Activated naive CD4-positive, alpha-beta T cell treated with anti-CD3 and anti-CD28 coated beads, Interleukin-2, amount 10 ng/mL, durations not matched to agents 7 days and 5 days (primary cell): ENCODE measurements around the gene IKZF2.

Experiments
- CTCF ChIA-PET: fragments of 350-600 bp; sonication (Branson Sonifier 250); formaldehyde crosslinking; loops from one replicate; lab custom pipeline; 2021; ENCODE audit warnings: antibody characterized with exemption; lab: Charles Lee
- DNase-seq: peaks from one replicate; pipeline ENCODE4 v3.0.0-alpha.2; 2020
- H3K27ac Mint-ChIP-seq: one replicate; pipeline ENCODE4 v1.8.0; 2021; ENCODE audit warnings: mild to moderate bottlenecking, moderate library complexity, mixed read lengths
- H3K27me3 Mint-ChIP-seq: one replicate; pipeline ENCODE4 v1.8.0; 2021; ENCODE audit warnings: mild to moderate bottlenecking, mixed read lengths
- H3K36me3 Mint-ChIP-seq: one replicate; pipeline ENCODE4 v1.8.0; 2021; ENCODE audit warnings: mixed read lengths
- H3K4me1 Mint-ChIP-seq: one replicate; pipeline ENCODE4 v1.8.0; 2021; ENCODE audit warnings: mixed read lengths
- H3K4me3 Mint-ChIP-seq: one replicate; pipeline ENCODE4 v1.8.0; 2021; ENCODE audit warnings: mild to moderate bottlenecking, moderate library complexity, mixed read lengths
- H3K9me3 Mint-ChIP-seq: one replicate; pipeline ENCODE4 v1.8.0; 2021; ENCODE audit warnings: mixed read lengths

IKZF2 gene

DNA sequence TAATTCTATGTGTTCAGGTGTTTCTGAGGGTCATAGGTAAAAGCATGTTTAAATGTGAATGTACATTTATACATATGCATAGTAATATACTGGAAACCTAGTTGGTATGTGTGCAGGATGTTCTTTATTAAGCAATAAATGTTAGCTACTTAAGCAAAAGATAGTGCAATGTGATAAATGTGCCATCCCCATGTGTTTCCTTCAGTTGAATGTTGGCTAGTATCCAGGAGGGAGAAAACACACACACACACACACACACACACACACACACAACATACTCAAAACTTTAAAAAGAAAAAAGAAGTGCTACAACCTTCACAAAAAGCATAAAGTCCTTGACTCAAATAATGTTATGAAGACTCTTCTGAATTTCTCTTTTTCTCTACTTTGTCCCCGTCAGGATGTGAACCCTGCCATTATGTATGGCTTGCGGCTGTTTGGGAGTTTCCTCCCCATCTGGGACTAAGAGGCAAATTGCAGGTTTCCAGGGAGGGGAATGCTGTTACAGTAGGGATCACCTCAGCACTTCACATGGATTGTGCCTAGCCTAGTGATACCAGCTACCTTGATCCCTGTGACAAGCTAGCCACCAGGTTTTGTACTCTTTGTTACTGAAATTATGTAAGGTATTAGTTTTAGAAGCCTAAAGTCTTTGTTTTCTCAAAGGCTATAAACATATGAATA lies 82.6 kb downstream of the IKZF2 start:
- H3K27ac Mint-ChIP-seq: no peak overlapping the region
- H3K36me3 Mint-ChIP-seq: no peaks in the 10 kb centered on the region
- no peak for DNase-seq
- no peak overlapping the region for H3K4me3 Mint-ChIP-seq
- H3K4me1 Mint-ChIP-seq: no peaks in the 10 kb centered on the region
- no peaks in the 10 kb centered on the region for H3K9me3 Mint-ChIP-seq
- CTCF ChIA-PET: no interaction called here
- H3K27me3 Mint-ChIP-seq: peaks cover 4% of the 10 kb centered on the region

DNA sequence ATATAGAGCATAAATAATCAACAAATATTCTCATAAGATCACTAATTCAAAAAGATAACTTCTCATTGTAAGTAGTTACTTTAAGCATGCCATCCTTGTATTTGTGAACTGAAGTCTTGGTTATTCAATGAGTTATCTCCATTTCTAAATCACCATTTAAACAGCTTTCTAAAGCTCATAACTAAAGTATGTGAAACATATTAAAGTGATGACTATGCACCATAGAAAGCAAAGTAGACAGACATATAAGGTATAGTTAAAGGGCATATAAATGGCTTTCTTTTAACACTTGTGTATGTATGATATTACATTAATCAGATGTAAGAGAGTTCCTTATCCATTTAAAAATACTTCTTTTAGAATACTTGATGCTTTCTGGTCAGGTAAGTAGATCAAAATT lies 83.5 kb downstream of the IKZF2 start:
- Mint-ChIP-seq H3K36me3 (no peaks in the 10 kb centered on the region), H3K4me3 (no peak overlapping the region), H3K27me3 (peaks cover 4% of the 10 kb centered on the region), H3K27ac (no peak overlapping the region), H3K9me3 (no peaks in the 10 kb centered on the region), H3K4me1 (no peaks in the 10 kb centered on the region)
- DNase-seq: no peak
- CTCF ChIA-PET: no interaction called here

DNA sequence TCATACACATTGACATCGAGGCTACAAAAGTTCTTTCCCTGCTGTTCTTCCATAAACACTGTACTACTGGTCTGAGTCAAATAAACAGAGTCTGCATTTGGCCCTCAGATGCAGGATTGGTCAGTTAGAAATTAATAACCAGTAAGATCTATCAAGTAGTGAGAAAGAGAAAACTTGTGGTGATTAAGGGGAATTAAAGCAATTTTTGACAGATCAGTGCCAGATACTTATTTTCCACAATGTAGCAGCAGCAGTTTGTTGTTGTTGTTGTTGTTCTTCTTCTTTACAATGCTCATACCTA lies 85.0 kb downstream of the IKZF2 start:
- Mint-ChIP-seq H3K4me3 (no peak overlapping the region), H3K27ac (no peak overlapping the region), H3K27me3 (peaks cover 4% of the 10 kb centered on the region), H3K36me3 (no peaks in the 10 kb centered on the region), H3K4me1 (no peaks in the 10 kb centered on the region), H3K9me3 (no peaks in the 10 kb centered on the region)
- CTCF ChIA-PET: no interaction called here
- no peak for DNase-seq

DNA sequence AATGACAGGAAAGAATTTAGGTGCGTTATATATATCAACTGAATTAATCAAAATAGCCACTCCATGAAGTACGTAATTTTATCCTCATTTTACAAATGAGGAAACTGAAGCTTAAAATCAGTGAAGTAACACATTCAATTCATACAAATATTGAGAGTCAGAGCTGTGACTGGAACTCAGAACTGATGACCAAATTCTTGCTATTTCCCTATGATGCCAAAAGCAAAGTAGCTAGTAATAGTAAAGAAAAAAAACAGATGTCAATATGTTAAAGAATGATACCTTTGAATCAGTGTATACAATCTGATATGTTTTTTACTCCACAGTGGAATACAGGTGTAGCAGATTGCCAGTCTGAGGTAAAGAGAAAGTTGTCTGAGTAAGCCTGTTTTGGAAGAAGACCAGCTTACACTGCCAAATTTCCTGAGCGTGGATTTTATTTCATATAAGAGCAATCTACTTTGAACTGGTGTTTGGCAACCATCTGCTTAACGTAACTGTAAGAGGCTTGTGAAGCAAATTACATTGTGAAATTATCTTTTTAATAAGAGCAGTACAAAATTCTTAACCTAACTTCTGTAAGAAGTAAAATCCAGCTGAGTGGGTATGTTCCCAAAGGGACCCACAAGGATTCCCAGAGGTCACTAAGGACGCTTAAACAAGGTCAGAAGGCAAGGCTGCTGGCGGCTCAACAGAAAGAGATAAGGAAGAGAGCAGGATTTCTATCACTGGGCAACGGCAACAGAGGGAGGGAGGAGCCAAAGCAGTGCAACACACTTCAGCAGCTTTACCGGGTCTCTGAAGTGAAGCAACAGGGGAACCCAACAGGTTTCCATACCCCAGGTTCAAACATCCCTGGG lies 85.6 kb downstream of the IKZF2 start:
- CTCF ChIA-PET: no interaction called here
- H3K27me3 Mint-ChIP-seq: peaks cover 4% of the 10 kb centered on the region
- H3K4me3 Mint-ChIP-seq: no peak overlapping the region

DNA sequence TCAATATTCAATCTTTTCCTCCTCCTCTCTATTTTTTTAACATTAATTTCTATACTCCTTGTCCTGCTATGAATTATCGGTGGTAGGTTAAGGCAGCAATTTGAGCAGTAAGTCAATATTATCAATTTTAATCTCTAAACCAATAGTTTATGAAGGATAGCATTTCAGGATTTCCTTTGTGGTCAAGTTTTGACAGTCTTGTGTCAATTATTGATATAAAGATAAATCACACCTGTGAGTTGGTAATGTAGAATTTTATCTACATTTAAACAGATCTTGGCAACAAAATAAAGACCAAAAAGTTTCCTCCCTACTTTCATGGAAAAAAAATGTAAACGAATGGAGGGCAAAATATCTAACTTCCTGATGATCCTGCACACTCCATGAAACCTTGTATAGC lies 87.3 kb downstream of the IKZF2 start:
- Mint-ChIP-seq H3K4me1 (no peaks in the 10 kb centered on the region), H3K36me3 (no peaks in the 10 kb centered on the region), H3K27me3 (peaks cover 4% of the 10 kb centered on the region), H3K27ac (no peak overlapping the region), H3K4me3 (no peak overlapping the region), H3K9me3 (no peaks in the 10 kb centered on the region)
- DNase-seq: no peak
- CTCF ChIA-PET: no interaction called here

More for the DNA sequence above, 85.6 kb downstream of the IKZF2 start:
- no peak for DNase-seq
- H3K4me1 Mint-ChIP-seq: no peaks in the 10 kb centered on the region
- no peaks in the 10 kb centered on the region for H3K36me3 Mint-ChIP-seq
- no peak overlapping the region for H3K27ac Mint-ChIP-seq
- H3K9me3 Mint-ChIP-seq: no peaks in the 10 kb centered on the region

DNA sequence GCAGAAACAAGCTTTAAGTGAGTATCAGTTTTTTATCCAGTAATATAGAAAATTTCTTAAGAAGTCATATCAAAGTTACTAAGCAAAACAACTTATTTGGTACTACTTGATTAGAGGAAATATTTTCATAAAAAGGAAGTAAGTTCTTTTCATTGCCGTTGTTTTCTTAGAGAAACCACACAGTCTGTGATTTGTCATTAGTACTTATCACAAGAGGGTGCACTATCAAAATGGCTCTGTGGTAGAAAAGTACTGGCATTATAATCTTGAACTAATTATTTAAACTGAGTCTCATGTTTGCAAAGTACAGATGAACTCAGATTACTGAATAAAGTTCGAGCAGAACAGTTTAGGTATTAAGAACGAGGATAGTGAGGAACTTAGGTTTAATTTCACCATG lies 93.4 kb downstream of the IKZF2 start:
- no peak overlapping the region for H3K4me3 Mint-ChIP-seq

DNA sequence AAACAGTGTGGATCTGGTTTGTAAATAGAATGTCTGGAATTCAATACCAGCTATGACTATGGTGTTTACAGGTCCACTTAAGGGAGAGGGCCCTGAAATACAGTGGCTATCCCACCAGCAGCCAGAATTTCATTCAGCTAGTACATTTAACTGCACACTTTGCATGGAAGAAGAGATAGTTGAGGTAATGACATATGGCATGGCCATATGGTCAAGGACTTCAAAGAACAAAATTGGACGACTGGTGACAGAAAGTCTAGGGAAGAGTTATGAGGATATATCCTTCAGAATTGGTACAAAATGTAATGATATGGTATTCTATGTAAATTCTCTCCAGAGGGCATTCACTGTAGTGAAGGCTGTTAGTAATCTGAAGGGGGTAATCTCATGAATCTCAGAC lies 105.0 kb downstream of the IKZF2 start:
- no peaks in the 10 kb centered on the region for H3K9me3 Mint-ChIP-seq
- H3K27me3 Mint-ChIP-seq: no peaks in the 10 kb centered on the region
- H3K36me3 Mint-ChIP-seq: no peaks in the 10 kb centered on the region
- H3K27ac Mint-ChIP-seq: no peak overlapping the region
- no peaks in the 10 kb centered on the region for H3K4me1 Mint-ChIP-seq
- H3K4me3 Mint-ChIP-seq: no peak overlapping the region
- CTCF ChIA-PET: no interaction called here
- DNase-seq: no peak

More for the DNA sequence above, 93.4 kb downstream of the IKZF2 start:
- no peaks in the 10 kb centered on the region for H3K36me3 Mint-ChIP-seq
- DNase-seq: no peak
- H3K27me3 Mint-ChIP-seq: peaks cover 4% of the 10 kb centered on the region
- CTCF ChIA-PET: no interaction called here
- H3K4me1 Mint-ChIP-seq: no peaks in the 10 kb centered on the region
- no peak overlapping the region for H3K27ac Mint-ChIP-seq
- H3K9me3 Mint-ChIP-seq: no peaks in the 10 kb centered on the region

DNA sequence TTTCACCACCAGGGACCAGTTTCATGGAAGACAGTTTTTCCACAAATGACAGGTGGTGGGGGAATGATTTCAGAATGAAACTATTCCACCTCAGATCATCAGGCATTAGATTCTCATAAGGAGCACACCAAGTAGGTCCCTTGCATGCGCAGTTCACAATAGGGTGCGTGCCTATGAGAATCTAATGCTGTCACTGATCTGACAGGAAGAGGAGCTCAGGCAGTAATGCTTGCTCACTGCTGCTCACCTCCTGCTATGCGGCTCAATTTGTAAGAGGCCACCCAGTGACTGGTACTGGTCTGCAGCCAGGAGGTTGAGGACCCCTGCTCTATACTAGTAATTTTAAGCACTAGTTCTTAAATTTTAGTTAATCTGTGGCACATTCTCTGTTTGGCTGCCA lies 107.8 kb downstream of the IKZF2 start:
- Mint-ChIP-seq H3K36me3 (no peaks in the 10 kb centered on the region), H3K4me1 (no peaks in the 10 kb centered on the region), H3K27ac (no peak overlapping the region), H3K27me3 (no peaks in the 10 kb centered on the region), H3K4me3 (no peak overlapping the region), H3K9me3 (no peaks in the 10 kb centered on the region)
- CTCF ChIA-PET: no interaction called here
- no peak for DNase-seq

DNA sequence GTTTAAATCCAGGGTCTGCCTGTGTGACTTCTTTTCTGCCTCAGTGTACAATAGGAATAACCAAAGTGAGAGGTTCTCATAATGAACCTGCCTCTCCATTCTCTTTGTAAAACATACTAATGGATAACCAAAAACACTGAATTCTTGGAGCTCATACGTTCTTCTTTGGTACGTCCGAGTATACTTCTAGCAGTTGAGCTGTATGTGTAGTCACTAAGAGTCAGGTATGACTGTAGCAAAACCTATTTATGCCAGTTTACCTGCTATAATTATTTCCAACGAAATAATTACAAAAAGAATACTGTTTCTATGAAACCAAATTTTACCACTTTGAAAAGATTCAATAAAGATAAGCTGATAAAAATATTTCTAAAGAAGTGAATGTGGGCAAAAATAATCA lies 109.2 kb downstream of the IKZF2 start:
- H3K27ac Mint-ChIP-seq: no peak overlapping the region
- no peaks in the 10 kb centered on the region for H3K4me1 Mint-ChIP-seq
- no peaks in the 10 kb centered on the region for H3K27me3 Mint-ChIP-seq
- H3K4me3 Mint-ChIP-seq: no peak overlapping the region
- H3K9me3 Mint-ChIP-seq: no peaks in the 10 kb centered on the region
- no peaks in the 10 kb centered on the region for H3K36me3 Mint-ChIP-seq
- CTCF ChIA-PET: no interaction called here
- no peak for DNase-seq

DNA sequence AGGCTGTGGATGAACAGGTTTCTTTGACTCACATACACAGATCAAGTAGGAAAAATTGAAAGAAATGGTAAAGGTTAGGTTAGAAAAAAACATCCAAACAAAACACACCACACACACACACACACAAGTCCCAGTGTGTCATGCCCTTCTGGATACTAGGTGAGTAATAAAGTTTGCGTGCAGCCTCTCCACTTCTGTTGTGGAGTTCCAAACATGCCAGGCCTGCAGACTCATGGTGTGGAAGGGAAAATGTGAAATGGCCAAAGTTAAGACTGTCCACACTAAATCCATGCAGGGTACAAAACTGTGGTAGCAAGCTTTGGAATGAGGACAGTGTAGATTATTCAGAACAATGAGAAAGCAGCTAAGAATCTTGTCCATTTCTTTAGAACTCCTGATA lies 114.6 kb downstream of the IKZF2 start:
- H3K36me3 Mint-ChIP-seq: no peaks in the 10 kb centered on the region
- no peak overlapping the region for H3K4me3 Mint-ChIP-seq
- CTCF ChIA-PET: no interaction called here
- no peak for DNase-seq
- no peak overlapping the region for H3K27ac Mint-ChIP-seq
- peaks cover 10% of the 10 kb centered on the region for H3K4me1 Mint-ChIP-seq
- H3K27me3 Mint-ChIP-seq: no peaks in the 10 kb centered on the region
- H3K9me3 Mint-ChIP-seq: no peaks in the 10 kb centered on the region

DNA sequence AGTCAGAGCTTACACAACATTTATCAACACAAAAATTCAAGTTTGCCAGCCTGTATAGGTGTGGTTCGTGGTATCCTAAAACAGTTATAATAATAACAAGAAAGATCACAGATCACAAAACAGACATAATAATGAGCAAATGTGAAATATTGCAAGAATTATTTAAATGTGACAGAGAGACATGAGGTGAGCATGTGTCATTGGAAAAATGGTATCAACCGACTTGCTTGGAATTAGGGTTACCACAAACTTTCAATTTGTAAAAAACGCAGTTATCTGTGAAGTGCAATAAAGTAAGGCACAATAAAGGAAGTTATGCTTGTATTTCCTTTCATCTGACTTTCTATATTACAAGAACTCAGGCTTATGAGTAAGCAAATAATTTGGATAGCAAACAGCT lies 116.8 kb downstream of the IKZF2 start:
- Mint-ChIP-seq H3K27ac (no peak overlapping the region), H3K4me1 (peaks cover 10% of the 10 kb centered on the region)
- CTCF ChIA-PET: no interaction called here

DNA sequence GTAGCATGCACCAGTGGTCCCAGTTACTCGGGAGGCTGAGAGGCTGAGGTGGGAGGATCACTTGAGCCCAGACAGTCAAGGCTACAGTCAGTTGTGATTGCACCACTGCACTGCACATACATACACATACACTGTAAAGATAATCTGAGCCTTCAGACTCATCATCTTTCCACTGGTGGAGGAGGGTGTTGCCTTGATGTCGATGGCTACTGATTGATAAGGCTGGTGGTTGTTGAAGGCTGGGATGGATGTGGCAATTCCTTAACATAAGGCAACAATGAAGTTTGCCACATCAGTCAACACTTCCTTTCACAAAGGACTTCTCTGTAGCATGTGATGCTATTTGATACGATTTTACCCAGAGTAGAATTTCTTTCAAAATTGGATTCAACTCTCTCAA lies 118.8 kb downstream of the IKZF2 start:
- H3K27ac Mint-ChIP-seq: no peak overlapping the region
- H3K36me3 Mint-ChIP-seq: no peaks in the 10 kb centered on the region
- H3K9me3 Mint-ChIP-seq: no peaks in the 10 kb centered on the region
- no peak for DNase-seq
- CTCF ChIA-PET: no interaction called here
- no peak overlapping the region for H3K4me3 Mint-ChIP-seq
- H3K27me3 Mint-ChIP-seq: no peaks in the 10 kb centered on the region
- peaks cover 10% of the 10 kb centered on the region for H3K4me1 Mint-ChIP-seq

More for the DNA sequence above, 116.8 kb downstream of the IKZF2 start:
- DNase-seq: no peak
- H3K4me3 Mint-ChIP-seq: no peak overlapping the region
- H3K36me3 Mint-ChIP-seq: no peaks in the 10 kb centered on the region
- H3K9me3 Mint-ChIP-seq: no peaks in the 10 kb centered on the region
- H3K27me3 Mint-ChIP-seq: no peaks in the 10 kb centered on the region

DNA sequence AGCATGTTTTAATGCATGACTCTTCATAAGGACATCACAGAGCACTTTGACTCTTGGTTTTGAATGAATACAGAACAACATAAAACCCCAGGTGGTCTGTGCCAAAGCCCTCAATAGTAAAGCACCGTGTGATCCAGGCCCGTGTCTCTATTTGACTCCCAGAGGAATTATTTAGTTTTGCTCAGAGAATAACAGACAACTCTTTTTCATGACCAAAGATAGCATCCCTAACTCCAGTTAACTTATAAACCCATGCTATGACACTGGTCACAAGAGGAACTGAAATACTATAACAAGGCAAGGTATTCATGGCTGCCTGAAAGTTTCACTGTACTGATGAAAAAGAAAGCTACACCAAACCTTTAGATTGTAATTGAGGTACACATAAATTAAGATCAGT lies 128.4 kb downstream of the IKZF2 start:
- no peak for DNase-seq
- H3K27me3 Mint-ChIP-seq: no peaks in the 10 kb centered on the region
- H3K36me3 Mint-ChIP-seq: no peaks in the 10 kb centered on the region
- no peaks in the 10 kb centered on the region for H3K9me3 Mint-ChIP-seq
- no peak overlapping the region for H3K4me3 Mint-ChIP-seq
- no peak overlapping the region for H3K27ac Mint-ChIP-seq
- no peaks in the 10 kb centered on the region for H3K4me1 Mint-ChIP-seq
- CTCF ChIA-PET: no interaction called here

DNA sequence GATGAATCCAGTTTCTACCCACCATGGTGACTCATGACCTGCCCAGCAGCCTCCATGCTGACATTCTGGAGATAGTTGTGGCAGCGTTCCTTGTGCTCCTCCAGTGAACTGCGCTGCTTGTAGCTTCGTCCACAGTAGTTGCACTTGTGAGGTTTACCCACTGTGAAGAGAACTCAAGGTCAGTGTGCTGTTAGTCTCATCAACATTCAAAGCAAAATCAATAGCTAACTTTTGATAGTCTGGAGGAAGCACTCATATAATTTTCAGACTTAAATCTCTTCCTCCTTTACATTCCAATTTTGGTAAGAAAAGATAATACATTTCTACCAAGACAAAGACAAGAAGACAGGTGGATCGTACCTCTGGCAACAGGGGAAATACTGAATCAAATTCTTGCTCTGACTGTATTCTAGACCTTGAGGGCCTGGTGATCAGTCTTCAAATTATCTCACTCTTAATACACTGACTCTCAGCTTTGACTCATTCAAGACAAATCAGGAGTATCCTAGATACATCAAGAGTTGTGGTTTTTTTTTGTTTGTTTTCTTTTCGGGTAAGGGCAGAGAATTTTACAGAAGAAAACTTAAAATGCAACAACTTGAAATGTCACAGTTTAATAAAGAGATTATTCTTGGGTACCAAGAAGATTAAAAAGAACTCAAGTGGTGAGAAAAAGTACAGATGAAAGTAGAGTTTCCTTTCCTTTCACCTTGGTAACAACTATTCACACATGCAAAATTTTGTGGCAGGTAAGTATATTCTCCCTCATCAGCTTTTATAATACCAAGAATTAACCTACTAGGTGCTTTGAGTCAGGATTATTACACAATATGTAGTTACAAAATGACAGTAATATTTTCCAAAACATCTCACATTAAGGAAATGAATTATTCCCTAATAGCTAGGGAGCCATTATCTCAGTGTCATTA lies 129.2 kb downstream of the IKZF2 start:
- Mint-ChIP-seq H3K4me3 (no peak overlapping the region), H3K27me3 (no peaks in the 10 kb centered on the region)
- CTCF ChIA-PET: no interaction called here

More for the DNA sequence above, 129.2 kb downstream of the IKZF2 start:
- no peaks in the 10 kb centered on the region for H3K9me3 Mint-ChIP-seq
- H3K4me1 Mint-ChIP-seq: no peaks in the 10 kb centered on the region
- H3K36me3 Mint-ChIP-seq: no peaks in the 10 kb centered on the region
- no peak for DNase-seq
- H3K27ac Mint-ChIP-seq: no peak overlapping the region
